ENCODE data around the gene CYP1A2. TPM values are rescaled to one million over a fixed set of nuclear protein-coding genes. Genes with fewer than 3 reads are reported as not detected.

CYP1A2 gene
- total and polyA plus RNA-seq, 9 donors = 0.23 TPM; not detected in 8

- 59 to 67% (median 66%) methylated on average over 7 of the region's 7 CpGs for WGBS, 3 donors
- Histone ChIP-seq H3K4me1 (ENCODE audit: insufficient read depth) (peaks cover 24% of the 10 kb centered on the region), H3K27me3 (no peaks in the 10 kb centered on the region), H3K9me3 (no peaks in the 10 kb centered on the region), H3K36me3 (no peaks in the 10 kb centered on the region), H3K27ac (no peak overlapping the region), H3K4me3 (no peak overlapping the region)
- TF ChIP-seq POLR2A (IDR thresholded peaks at IDR 0.05) (no peak), EP300 (IDR thresholded peaks at IDR 0.05) (no peak), CTCF (IDR thresholded peaks at IDR 0.05) (no peak)
- intact Hi-C loops (cut with DNase I) = loop anchor here in 1 of 4 donors (10.0 kb wide), 1 partner anchor 417 kb away; the partner anchor contains the start of gene C15orf39
- DNase-seq = no peak
Observed at GRCh38 chr15:74788042-74788682, 39.5 kb downstream of the CYP1A2 start.

GRCh38 chr15:74788683-74789151 is 40.1 kb downstream of the CYP1A2 start:
- Histone ChIP-seq H3K4me1 (ENCODE audit: insufficient read depth) (peaks cover 20% of the 10 kb centered on the region), H3K9me3 (no peaks in the 10 kb centered on the region), H3K36me3 (no peaks in the 10 kb centered on the region), H3K27me3 (no peaks in the 10 kb centered on the region), H3K27ac (no peak overlapping the region), H3K4me3 (no peak overlapping the region)
- intact Hi-C loops (cut with DNase I) = loop anchor here in 1 of 4 donors (10.0 kb wide), 1 partner anchor 416 kb away; the partner anchor contains the start of gene C15orf39
- WGBS, 3 donors = 81 to 89% (median 85%) methylated on average over 9 of the region's 9 CpGs
- no peak for DNase-seq
- TF ChIP-seq EP300 (IDR thresholded peaks at IDR 0.05) (no peak), CTCF (IDR thresholded peaks at IDR 0.05) (no peak), POLR2A (IDR thresholded peaks at IDR 0.05) (no peak)

GRCh38 chr15:74789171-74789631 is 40.6 kb downstream of the CYP1A2 start:
- WGBS, 3 donors = 74 to 84% (median 79%) methylated on average over 14 of the region's 14 CpGs
- H3K27me3 ChIP-seq = no peaks in the 10 kb centered on the region
- no peak for TF ChIP-seq POLR2A (IDR thresholded peaks at IDR 0.05)
- TF ChIP-seq CTCF (IDR thresholded peaks at IDR 0.05) = no peak
- no peak for TF ChIP-seq EP300 (IDR thresholded peaks at IDR 0.05)
- no peaks in the 10 kb centered on the region for H3K36me3 ChIP-seq
- peak overlapping the region in 1 of 2 donors; percentile 67 for H3K27ac ChIP-seq
- no peak overlapping the region for H3K4me3 ChIP-seq
- intact Hi-C loops (cut with DNase I) = loop anchor here in 1 of 4 donors (10.0 kb wide), 1 partner anchor 416 kb away; the partner anchor contains the start of gene C15orf39
- no peak for DNase-seq
- H3K4me1 ChIP-seq (ENCODE audit: insufficient read depth) = peaks cover 17% of the 10 kb centered on the region
- H3K9me3 ChIP-seq = no peaks in the 10 kb centered on the region

DNA sequence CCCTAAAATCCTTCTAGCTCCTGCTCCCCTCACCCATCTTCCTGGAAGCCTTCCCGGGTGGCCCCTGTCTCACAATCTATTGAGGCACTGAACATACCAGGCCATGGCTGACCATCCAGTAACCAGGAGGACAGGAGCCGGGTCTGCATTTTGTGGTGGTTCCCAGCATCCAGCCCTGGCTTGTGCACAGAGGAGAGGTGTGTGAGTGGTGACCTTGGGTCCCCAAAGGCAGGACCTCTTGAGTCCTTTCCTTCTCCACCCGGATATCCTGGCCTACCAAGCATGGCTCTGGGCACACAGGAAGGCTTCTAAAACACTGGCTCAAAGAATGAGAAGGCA is 41.1 kb downstream of the CYP1A2 start:
- Histone ChIP-seq H3K27ac (peak overlapping the region; percentile 62 to 67), H3K4me3 (no peak overlapping the region), H3K27me3 (no peaks in the 10 kb centered on the region), H3K4me1 (ENCODE audit: insufficient read depth) (peaks cover 17% of the 10 kb centered on the region), H3K9me3 (no peaks in the 10 kb centered on the region), H3K36me3 (no peaks in the 10 kb centered on the region)
- DNase-seq = no peak
- intact Hi-C loops (cut with DNase I) = loop anchor here in 1 of 4 donors (10.0 kb wide), 1 partner anchor 415 kb away; the partner anchor contains the start of gene C15orf39
- no peak for TF ChIP-seq CTCF (IDR thresholded peaks at IDR 0.05)
- no peak for TF ChIP-seq POLR2A (IDR thresholded peaks at IDR 0.05)
- no peak for TF ChIP-seq EP300 (IDR thresholded peaks at IDR 0.05)
- WGBS, 3 donors = 29 to 34% (median 30%) methylated on average over 3 of the region's 3 CpGs

Data from ovary (tissue), 9 donors.